22Rv1 (cell line): Measurements from ENCODE around the gene SORL1.
"Not testable (repeated sequence)": the region's sequence is repeated elsewhere in the genome, so short reads cannot be mapped to it uniquely, and the experiment has no call there.

Experiments used
- H3K27ac ChIP-seq: fragments of 450-650 bp; 2 replicates; pipeline ENCODE4 v1.5.1; 2017
- ZFX ChIP-seq: fragments of 450-650 bp; IDR thresholded peaks from 2 replicates; pipeline ENCODE4 v1.6.1; 2017; ENCODE audit warnings: antibody characterized with exemption, borderline replicate concordance
- TF ChIP-seq, protein P1 (sequence below): fragments of 450-650 bp; IDR thresholded peaks from 2 replicates; pipeline ENCODE4 v1.5.1; 2017; ENCODE audit warnings: mild to moderate bottlenecking

The SORL1 gene

DNA sequence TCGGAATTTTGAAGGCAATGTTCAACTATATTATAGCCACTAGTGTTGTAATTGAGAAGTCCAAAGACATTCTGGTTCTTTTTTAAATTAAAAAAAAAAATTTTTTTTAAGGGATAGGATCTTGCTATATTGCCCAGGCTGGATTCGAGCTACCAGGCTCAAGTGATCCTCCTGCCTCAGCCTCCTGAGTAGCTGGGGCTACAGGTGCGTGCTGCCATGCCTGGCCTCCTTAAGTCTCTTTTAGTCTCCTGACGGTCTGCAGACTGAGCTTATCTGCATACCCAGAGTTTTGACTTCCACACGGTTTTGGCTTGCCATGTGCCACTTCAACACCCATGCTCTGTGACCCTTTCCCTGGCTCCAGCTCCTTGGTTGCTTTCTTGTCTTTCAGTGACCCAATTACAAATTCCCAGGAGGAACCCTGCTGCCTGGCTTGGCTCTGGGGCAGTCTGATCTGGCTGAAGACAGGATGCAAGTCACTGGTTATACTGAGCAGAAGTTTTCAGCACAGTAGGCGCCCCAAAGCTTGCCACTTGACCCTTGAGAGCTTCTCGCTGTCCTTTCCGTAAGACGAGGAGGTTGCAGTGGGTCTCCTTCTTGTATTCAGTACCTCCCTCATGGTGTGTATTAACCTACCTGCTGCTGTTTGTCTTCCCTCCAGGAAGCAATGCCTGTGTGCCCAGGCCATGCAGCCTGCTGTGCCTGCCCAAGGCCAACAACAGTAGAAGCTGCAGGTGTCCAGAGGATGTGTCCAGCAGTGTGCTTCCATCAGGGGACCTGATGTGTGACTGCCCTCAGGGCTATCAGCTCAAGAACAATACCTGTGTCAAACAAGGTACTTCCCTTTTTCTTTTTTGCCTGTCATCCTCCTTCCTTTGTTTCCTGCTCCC, 114.4 kb downstream of the SORL1 start:
- H3K27ac ChIP-seq, result no peak overlapping the region
- no peak for TF ChIP-seq ZFX
- TF ChIP-seq, protein P1, sequence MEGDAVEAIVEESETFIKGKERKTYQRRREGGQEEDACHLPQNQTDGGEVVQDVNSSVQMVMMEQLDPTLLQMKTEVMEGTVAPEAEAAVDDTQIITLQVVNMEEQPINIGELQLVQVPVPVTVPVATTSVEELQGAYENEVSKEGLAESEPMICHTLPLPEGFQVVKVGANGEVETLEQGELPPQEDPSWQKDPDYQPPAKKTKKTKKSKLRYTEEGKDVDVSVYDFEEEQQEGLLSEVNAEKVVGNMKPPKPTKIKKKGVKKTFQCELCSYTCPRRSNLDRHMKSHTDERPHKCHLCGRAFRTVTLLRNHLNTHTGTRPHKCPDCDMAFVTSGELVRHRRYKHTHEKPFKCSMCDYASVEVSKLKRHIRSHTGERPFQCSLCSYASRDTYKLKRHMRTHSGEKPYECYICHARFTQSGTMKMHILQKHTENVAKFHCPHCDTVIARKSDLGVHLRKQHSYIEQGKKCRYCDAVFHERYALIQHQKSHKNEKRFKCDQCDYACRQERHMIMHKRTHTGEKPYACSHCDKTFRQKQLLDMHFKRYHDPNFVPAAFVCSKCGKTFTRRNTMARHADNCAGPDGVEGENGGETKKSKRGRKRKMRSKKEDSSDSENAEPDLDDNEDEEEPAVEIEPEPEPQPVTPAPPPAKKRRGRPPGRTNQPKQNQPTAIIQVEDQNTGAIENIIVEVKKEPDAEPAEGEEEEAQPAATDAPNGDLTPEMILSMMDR, result no peak

DNA sequence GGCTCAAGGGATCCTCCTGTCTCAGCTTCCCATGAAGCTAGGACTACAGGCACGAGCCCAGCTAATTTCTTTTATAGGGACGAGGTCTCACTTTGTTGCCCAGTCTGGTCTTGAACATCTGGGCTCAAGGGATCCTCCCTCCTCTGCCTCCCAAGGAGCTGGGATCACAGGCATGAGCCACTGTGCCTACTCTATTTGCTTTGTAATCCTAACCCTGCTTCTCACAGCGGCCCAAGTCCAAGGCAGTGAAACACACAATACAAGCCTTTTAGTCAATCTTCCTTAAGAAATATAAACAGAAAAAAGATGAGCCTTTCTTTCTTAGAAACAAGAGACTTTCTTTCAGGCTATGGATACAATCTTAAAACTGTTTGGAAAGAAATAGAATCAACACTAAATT, 115.9 kb downstream of the SORL1 start:
- no peak overlapping the region for H3K27ac ChIP-seq
- TF ChIP-seq, protein P1, result no peak
- TF ChIP-seq ZFX, result no peak

DNA sequence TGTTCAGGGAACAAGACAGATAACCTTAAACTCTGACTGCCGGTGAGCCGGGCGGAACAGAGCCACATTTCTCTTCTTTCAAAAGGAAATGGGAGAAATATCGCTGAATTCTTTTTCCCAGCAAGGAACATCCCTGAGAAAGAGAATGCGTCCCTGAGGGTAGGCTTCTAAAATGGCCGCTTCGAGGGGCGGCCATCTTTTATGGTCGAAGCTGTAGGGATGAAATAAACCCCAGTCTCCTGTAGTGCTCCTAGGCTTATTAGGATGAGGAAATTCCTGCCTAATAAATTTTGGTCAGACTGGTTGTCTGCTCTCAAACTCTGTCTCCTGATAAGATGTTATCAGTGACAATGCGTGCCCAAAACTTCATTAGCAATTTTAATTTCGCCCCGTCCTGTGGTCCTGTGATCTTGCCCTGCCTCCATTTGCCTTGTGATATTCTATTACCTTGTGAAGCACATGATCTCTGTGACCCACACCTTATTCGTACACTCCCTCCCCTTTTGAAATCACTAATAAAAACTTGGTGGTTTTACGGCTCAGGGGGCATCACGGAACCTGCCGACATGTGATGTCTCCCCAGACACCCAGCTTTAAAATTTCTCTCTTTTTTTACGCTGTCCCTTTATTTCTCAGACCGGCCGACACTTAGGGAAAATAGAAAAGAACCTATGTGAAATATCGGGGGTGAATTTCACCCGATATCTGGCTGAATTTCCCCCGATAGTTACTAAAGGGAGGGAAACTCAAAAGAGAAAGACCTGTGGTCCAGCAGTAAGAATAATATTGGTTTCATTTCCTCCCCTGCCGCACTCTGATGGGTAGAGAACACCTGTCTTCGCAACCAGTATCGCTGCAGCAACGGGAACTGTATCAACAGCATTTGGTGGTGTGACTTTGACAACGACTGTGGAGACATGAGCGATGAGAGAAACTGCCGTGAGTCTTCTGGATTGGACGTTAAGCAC, 117.5 kb downstream of the SORL1 start:
- not testable (repeated sequence) for H3K27ac ChIP-seq

DNA sequence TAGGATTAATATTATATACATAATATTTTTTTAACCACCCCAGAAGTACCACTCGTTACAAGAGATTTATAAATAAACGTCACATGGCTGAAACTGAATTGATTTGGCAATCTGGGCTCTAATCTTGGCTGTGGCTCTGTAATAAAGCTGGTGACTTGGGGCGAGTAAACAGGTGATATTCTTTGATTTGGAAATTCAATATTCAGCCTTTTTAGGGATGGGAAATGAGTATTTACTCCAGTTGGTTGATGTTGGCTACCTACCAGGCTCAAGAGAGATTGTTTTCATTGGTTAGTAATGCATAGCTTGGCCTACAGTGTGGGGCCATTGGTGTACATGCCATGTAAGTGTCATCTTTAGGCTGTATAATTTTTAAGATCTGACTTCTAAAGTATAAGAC, 118.3 kb downstream of the SORL1 start:
- no peak overlapping the region for H3K27ac ChIP-seq
- no peak for TF ChIP-seq ZFX
- TF ChIP-seq, protein P1, result no peak

DNA sequence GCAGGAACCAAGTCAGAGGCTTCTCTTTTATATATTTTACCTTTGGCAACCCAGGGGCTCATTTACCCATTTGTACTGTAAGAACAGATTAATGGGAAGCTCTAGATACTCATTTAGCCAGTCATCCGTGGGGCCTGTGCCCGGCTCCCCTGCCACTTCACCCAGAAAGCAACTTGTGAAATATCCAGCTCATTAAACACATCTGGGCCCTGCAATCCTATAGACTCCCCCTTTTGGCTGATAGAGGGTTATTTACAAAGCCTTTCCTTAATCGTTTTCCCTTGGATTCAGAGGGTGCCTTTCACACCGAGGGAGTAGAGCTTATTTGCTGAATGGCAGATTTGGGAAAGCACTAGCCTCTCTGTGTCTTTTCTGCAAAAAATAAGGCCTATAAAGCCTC, 119.4 kb downstream of the SORL1 start:
- H3K27ac ChIP-seq, result no peak overlapping the region
- no peak for TF ChIP-seq ZFX
- TF ChIP-seq, protein P1, result no peak

DNA sequence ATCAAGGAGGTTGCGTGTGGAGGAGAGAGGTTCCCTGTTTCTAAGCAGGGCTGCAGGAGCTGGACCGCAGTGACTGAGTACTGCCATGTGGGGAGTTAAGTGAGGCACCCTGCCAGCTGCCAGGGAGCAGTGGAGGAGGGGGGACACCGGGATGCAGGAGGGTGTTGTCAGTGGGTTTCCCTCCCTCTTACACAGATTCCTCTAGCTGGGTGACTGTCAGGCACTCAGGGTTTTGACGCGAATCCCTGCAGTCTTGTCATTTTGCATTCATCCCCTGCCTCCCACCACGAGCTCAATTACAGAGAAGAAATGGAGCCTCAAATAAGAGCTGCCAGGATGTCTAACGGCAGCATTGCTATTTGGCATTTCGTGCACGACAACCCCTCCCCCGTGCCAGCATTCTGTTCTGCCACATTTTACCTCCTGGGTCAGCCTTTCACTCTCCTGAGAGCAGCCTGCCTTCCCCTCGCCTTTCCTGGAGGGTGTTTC, 120.5 kb downstream of the SORL1 start:
- no peak for TF ChIP-seq ZFX
- no peak overlapping the region for H3K27ac ChIP-seq

DNA sequence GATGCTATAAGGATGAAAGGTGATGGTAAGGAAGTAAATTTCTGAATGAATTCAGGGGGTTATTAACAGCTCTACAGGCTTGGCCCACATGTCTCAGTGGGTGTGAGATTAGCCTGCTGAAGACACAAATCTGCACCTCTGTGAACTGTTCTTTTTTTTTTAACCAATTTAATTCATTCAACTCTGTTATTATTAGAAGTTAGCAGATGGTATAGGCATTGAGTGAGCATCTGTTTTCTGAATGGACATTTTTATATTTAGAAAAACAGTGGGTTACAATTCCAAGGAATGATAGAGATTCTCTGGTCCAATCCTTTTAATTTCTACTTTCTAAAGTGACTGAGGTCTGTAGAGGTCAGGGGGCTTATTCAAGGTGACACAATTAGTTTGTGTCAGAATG, 122.7 kb downstream of the SORL1 start:
- TF ChIP-seq ZFX, result no peak
- TF ChIP-seq, protein P1, result no peak
- no peak overlapping the region for H3K27ac ChIP-seq
